Activated CD8-positive, alpha-beta memory T cell treated with anti-CD3 and anti-CD28 coated beads, Interleukin-2, amount 50 U/mL, for 24 hours (primary cell): ENCODE data around the gene ANKRD16.
"Not testable (repeated sequence)": the region's sequence is repeated elsewhere in the genome, so short reads cannot be mapped to it uniquely, and the experiment has no call there.

Experiments used
- DNase-seq: peaks from one replicate; pipeline ENCODE4 v3.0.0-alpha.2; 2020; ENCODE audit errors: extremely low read depth

Gene ANKRD16

DNA sequence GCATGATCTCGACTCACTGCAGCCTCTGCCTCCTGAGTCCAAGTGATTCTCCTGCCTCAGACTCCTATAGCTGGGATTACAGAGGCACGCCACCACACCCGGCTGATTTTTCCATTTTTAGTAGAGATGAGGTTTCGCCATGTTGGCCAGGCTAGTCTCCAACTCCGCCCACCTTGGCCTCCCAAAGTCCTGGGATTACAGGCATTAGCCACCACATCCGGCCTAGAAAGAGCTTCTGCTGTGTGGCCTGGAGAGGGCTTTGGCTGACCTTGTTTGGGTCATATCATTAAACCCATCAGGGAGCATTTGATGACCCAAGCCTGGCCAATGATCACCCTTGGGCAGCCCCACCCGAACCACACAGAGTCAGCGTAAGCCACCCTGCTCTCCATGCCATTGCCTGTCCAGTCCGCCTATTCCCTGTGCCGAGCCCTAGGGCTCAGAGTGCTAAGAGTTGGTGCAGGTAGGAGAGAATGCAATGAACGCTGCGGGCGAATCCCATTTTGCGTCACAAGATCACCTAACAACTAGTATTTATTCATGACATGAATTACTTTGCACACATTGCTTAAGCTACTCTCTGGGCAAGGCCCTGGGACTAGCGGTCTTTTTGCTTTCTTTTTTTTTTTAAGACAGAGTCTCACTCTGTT lies 54.1 kb downstream of the ANKRD16 start:
- DNase-seq: no peak

- no peak for DNase-seq
Observed at GRCh38 chr10:5833814-5834213, 55.9 kb downstream of the ANKRD16 start.

GRCh38 chr10:5832946-5833345 lies 56.7 kb downstream of the ANKRD16 start:
- DNase-seq: no peak

DNA sequence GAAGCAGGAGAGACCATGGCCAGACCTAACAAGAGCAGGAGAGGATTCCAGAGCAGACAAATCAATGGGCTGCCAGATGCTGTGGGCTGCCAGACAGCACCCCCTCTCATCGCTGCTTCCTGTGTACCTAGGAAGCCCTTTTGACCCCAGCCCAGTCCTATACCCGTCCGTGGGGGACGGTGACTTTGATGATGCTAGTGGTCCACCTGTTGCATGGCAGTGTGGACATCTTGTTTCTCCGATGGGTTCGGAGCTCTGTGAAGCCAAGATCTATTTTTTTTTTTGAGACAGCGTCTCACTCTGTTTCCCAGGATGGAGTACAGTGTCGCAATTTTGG lies 58.3 kb downstream of the ANKRD16 start:
- no peak for DNase-seq

- no peak for DNase-seq
Observed at GRCh38 chr10:5830629-5831445, 58.9 kb downstream of the ANKRD16 start.

DNA sequence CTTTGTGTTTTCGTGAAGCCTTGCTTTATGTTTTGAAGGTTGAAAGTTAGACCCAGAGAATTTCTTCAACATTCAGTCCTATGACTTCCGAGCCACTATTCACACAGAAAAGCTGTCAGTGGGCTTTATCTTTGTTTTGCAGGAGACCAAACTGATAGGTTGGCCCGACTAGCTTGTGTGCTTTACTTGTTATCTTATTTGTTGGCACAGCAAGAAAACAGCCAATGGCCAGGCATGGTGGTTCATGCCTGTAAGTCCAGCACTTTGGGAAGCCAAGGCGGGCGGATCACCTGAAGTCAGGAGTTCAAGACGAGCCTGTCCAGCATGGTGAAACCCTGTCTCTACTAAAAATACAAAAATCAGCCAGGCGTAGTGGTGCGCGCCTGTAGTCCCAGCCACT lies 60.4 kb downstream of the ANKRD16 start:
- no peak for DNase-seq

- no peak for DNase-seq
Observed at GRCh38 chr10:5828725-5829124, 61.0 kb downstream of the ANKRD16 start.

- DNase-seq: no peak
Observed at GRCh38 chr10:5827841-5828240, 61.9 kb downstream of the ANKRD16 start.

DNA sequence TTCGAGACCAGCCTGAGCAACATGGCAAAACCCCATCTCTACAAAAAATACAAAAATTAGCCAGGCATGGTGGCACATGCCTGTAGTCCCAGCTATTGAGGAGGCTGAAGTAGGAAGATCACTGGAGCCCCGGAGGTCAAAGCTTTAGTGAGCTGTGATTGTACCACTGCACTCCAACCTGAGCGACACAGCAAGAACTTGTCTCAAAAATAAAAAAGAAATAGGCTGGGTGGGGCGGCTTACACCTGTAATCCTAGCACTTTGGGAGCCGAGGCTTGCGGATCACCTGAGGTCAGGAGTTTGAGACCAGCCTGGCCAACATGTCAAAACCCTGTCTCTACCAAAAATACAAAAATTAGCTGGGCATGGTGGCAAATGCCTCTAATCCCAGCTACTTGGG lies 63.2 kb downstream of the ANKRD16 start:
- not testable (repeated sequence) for DNase-seq

GRCh38 chr10:5818894-5819293 lies 70.8 kb downstream of the ANKRD16 start:
- no peak for DNase-seq

- no peak for DNase-seq
Observed at GRCh38 chr10:5818048-5818331, 71.7 kb downstream of the ANKRD16 start.

GRCh38 chr10:5817322-5818047 lies 72.2 kb downstream of the ANKRD16 start:
- no peak for DNase-seq

DNA sequence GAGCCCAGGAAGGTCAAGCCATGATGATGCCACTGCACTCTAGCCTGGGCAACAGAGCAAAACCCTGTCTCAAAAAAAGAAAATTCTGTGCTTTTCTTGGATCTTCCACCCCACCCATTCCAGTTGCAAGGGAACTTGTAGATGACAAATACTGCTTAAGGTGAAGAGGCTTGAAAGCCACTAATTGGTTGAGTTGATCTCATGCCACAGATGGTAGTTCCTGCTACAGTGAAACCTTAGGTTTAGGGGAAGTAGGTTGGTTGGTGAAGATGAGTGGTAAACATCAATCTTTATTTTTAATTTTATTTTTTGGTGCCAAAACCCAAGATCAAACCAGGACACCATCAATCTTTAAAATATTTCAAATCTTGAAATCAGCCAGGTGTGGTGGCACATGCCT lies 73.5 kb downstream of the ANKRD16 start:
- DNase-seq: no peak

- no peak for DNase-seq
Observed at GRCh38 chr10:5814110-5815107, 75.3 kb downstream of the ANKRD16 start.

DNA sequence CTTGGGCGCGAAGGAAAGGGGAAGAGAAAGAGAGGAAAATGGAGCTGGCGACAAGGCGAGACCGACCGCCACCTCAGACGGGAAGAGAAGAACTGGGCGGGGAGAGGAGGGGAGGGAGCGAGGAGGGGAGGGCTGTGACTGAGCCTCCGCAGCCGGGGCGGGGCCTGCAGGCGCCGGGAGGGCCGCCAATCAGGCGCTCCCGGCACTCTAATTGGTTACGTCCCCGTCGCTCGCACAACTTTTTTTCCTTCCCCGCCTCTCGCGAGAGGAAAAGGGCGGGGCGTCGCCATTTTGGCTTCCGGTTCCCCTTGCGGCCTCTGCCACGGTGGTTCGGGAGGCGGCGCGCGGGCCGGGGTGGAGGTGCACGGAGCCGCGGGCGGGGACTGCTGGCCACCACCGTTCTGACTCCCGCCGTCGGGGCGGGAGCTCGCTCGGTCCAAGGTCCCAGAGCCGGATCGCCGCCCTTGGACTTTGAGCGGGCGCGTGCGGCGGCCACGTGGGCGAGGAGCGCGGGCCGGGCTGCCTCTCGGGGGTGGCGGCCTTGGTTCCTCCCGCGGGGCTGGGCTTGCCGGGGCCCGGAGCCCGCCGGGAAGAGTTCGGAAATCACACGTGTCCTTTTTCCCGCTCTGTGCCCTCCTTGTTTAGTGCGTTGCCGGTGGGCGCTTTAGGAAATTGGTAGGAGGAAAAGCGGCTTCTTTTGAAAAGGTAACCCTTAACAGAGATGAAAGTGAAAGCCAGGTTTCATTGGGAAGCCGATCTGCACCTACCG lies 76.2 kb downstream of the ANKRD16 start, which contains the start of gene GDI2:
Gene GDI2 (minus strand): TSS at position 94 of the 769 bp plus-strand sequence. CDS start 176 bp downstream, outside the sequence.
- DNase-seq: peak; percentile 90

- DNase-seq: no peak
Observed at GRCh38 chr10:5813091-5813340, 76.7 kb downstream of the ANKRD16 start.

DNA sequence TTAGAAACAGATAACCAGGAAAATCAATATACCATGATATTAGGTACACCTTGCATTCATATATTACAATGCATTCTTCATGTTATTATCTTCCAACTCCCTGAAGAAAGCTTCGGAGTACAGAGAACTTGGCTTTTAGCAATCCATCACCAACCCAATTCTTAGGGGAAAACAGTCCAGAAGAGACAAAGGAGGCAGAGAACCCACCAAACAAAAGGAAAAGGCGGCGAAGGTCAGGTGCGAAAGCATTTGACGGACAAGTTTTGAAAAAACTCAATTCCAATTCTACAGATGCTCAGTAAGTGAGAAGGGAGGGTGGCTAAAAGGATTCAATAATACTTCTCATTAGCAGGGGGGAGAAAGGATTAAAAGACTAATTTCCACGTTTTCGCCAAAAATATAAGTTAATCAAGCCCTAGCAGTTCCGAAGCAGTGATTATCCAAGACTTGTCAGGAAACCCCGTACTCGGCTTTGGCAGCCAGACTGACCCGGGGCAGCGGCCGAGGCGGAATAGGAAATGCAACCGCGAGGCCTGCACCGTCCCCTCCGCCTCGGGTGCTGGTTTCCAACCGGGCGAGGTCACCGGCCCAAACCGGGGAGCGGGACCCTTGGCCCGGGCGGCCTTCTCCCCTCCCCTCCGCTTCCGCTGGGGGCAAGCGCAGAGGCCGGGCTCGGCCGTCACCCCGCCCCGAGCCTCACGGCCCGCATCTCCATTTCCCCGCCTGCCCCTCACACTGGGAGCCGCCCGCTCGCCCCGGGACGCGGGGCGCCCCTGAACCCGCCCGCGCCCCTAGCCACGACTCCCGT lies 77.2 kb downstream of the ANKRD16 start:
- DNase-seq: no peak
